Measurements from ENCODE around the gene NCOR1.
"Not testable (repeated sequence)": the region's sequence is repeated elsewhere in the genome, so short reads cannot be mapped to it uniquely, and the experiment has no call there.

NCOR1 gene

DNA sequence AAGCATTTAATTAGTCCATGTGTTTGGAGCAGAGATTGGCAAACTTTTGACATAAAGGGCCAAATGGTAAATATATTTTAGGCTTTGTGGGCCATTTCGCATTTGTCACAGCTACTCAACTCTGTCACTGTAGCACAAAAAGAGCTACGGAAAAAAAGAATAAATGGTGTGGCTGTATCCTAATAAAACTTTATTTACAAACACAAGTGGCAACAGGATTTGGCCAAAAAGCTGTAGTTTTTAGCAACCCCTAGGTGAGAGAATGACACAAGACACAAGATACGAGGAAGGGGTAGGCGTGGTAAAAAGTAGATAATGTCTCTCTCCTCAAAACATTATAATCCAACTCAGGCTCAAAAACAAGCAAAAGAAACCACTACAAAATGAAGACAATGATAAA is 149.2 kb downstream of the NCOR1 start:
- TF ChIP-seq ZNF274 (IDR thresholded peaks at IDR 0.05; ENCODE audit: low read depth, low read length), result no peak
- H3K4me3 ChIP-seq (ENCODE audit: low read length), result no peak overlapping the region

DNA sequence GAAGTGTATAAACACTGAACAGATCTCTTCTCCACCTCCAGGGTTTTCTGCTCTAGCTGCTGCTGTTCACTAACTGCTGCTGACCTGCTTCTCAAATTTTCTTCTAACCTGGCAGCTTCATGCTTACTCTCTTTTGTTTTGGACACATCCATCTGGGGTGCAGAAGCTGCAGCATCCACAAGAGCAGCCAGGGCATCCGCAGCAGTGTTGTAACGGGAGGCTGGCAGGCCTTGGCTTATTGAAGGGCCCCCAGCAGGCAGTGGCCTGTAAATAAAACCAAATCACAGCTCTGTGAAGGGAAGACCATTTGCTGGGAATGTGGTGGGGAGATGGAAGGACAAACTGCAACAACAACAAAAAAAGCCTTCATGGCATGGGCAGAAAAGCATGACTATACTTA is 153.7 kb downstream of the NCOR1 start:
- H3K4me3 ChIP-seq (ENCODE audit: low read length), result no peak overlapping the region
- no peak for TF ChIP-seq ZNF274 (IDR thresholded peaks at IDR 0.05; ENCODE audit: low read depth, low read length)

DNA sequence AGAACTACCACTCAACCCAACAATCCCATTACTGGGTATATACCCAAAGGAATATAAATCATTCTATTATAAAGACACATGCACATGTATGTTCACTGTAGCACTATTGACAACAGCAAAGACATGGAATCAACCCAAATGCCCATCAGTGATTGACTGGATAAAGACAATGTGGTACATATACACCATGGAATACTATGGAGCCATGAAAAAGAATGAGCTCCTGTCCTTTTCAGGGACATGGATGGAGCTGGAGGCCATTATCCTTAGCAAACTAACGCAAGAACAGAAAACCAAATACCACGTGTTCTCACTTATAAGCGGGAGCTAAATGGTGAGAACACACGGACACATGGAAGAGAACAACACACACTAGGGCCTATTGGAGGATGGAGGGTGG is 160.2 kb downstream of the NCOR1 start:
- H3K4me3 ChIP-seq (ENCODE audit: low read length), result not testable (repeated sequence)

DNA sequence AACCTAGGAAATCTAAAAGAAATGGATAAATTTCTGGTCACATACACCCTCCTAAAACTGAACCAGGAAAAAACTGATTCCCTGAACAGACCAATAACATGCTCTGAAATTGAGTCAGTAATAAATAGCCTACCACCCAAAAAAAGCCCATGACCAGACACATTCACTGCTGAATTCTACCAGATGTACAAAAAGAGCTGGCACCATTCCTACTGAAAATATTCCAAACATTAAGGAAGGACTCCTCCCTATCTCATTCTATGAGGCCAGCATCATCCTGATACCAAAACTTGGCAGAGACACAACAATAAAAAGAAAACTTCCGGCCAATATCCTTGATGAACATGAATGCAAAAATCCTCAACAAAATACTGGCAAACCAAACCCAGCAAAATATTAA is 162.8 kb downstream of the NCOR1 start:
- H3K4me3 ChIP-seq (ENCODE audit: low read length), result no peak overlapping the region
- no peak for TF ChIP-seq ZNF274 (IDR thresholded peaks at IDR 0.05; ENCODE audit: low read depth, low read length)

DNA sequence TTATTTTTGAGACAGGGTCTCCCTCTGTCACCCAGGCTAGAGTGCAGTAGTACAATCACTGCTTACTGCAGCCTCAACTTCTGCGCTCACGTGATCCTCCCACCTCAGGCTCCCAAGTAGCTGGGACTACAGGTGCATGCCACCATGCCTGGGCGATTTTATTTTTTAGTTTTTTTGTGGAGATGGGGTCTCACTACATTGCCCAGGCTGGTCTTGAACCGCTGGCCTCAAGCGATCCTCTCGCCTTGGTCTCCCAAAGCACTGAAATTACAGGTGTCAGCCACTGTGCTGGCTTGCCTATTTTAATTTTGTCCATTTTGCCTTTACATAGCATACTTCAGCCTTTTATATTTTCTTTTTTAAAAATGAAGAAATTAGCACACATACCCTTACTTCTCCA is 164.5 kb downstream of the NCOR1 start:
- no peak overlapping the region for H3K4me3 ChIP-seq (ENCODE audit: low read length)
- no peak for TF ChIP-seq ZNF274 (IDR thresholded peaks at IDR 0.05; ENCODE audit: low read depth, low read length)

DNA sequence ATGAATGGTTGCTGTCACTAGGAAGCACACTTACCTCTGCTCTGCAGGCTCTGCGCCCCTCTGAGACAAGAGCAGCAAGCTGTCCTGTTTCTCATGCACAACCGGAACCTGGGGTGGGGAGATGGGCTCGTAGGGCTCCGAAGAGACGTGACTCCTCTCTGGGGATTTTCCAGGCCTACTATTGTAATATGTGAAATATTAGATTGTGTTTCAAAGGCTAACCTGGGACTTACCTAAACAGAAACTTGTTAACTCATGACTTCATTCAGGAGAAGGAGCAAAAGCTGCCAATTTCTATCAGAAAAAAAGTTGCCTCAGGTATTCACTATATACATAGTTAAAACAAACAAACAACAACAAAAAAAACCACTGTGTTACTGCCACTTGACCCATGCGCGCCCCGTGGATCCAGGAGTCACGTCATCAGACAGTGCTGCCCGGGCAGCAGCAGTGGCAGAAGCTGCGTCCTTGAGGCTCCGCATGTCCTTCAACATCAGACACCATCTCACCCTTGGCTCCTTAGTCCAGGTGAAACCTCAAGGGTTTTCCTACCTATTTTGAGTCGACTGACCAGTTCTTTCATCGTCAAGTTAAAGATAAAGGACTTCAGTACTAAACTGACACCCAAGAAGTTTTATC is 166.4 kb downstream of the NCOR1 start:
- TF ChIP-seq ZNF274 (IDR thresholded peaks at IDR 0.05; ENCODE audit: low read depth, low read length), result no peak
- no peak overlapping the region for H3K4me3 ChIP-seq (ENCODE audit: low read length)

DNA sequence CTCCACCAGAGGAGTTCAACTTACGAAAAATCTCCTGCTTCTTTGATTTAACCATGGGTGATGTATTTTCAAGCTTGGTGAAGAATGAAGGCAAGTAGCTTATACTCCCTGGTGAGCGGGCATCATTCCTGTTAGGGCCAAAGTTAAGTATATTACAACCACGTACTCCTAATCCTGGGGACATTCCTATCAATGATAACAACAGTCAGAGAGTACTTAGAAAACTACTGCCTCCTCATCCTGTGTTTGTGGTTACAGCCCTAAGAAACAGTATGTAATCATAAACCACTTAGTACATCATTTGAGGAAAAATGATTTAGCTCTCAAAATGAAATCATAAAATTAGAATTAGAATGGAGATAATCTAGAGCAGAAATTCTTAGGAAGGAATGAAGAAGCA is 168.4 kb downstream of the NCOR1 start:
- TF ChIP-seq ZNF274 (IDR thresholded peaks at IDR 0.05; ENCODE audit: low read depth, low read length), result no peak
- H3K4me3 ChIP-seq (ENCODE audit: low read length), result no peak overlapping the region

DNA sequence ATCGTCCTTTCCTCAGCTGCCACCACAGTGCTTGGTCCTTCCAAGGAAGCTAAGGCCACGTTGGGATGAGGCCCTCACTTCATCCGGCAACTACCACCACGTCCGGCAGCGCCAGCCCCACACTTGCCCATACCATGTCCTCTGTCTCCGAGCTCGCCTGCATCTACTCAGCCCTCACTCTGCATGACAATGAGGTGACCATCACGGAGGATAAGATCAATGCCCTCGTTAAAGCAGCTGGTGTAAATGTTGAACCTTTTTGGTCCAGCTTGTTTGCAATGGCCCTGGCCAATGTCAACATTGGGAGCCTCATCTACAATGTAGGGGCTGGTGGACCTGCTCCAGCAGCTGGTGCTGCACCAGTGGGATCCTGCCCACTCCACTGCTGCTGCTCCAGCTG is 170.8 kb downstream of the NCOR1 start:
- H3K4me3 ChIP-seq (ENCODE audit: low read length), result no peak overlapping the region
- TF ChIP-seq ZNF274 (IDR thresholded peaks at IDR 0.05; ENCODE audit: low read depth, low read length), result no peak

DNA sequence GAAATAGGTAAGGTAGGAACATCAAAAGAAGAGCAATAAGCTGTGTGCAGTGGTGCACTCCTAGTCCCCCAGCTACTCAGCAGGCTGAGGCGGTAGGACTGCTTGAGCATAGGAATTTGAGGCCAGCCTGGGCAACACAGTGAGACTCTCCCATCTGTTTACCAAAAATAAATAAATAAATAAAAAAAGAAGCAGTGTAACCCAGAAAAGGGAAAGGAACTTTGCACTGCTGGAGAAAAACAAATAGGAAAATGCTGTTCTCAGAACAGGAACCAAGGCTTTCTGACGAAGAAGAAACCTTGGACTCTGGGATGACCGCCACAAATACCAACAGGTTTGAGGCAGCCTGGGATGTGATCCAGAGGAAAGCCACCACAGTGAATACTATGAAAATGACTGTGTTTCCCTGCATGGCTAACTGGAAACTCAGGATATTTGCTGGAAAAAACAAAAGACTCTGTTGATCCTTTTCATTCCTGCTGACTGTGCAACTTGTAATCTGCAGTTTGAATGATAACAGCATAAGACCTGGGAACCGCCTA is 174.6 kb downstream of the NCOR1 start:
- H3K4me3 ChIP-seq (ENCODE audit: low read length), result no peak overlapping the region
- TF ChIP-seq ZNF274 (IDR thresholded peaks at IDR 0.05; ENCODE audit: low read depth, low read length), result no peak

DNA sequence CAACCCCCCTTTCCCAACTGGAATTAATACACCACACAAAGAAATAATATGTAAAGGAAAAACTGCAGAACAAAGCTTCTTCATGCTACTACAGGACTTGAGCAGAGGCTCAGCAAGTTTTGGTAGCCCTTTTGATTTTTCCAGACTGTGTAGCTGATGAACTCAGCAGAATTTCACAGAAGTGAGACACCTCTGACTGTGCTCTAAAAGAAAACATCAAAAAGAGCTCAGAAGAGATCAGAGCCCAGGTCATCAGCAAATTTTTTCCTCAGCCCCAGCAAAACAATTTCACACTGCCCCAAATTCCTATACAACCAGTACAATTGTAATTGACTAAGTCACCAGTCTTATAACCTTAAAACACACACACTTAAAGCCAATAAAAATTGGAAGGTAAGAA is 177.7 kb downstream of the NCOR1 start:
- no peak overlapping the region for H3K4me3 ChIP-seq (ENCODE audit: low read length)
- no peak for TF ChIP-seq ZNF274 (IDR thresholded peaks at IDR 0.05; ENCODE audit: low read depth, low read length)

DNA sequence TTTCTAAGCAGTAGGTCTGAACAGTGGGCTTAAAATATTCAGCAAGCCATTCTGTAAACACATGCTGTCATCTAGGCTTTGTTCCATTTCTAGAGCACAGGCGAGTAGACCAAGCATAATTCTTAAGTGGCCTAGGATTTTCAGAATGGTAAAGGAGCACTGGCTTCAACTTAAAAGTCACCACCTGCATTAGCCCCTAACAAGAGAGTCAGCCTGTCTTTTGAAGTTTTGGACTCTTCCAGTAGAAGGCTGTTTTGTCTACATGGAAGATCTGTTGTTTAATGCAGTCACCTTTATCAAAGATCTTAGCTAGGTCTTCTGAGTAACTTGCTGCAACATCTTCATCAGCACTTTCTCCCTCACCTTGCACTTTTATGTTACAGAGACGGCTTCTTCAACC is 179.1 kb downstream of the NCOR1 start:
- TF ChIP-seq ZNF274 (IDR thresholded peaks at IDR 0.05; ENCODE audit: low read depth, low read length), result no peak
- no peak overlapping the region for H3K4me3 ChIP-seq (ENCODE audit: low read length)

DNA sequence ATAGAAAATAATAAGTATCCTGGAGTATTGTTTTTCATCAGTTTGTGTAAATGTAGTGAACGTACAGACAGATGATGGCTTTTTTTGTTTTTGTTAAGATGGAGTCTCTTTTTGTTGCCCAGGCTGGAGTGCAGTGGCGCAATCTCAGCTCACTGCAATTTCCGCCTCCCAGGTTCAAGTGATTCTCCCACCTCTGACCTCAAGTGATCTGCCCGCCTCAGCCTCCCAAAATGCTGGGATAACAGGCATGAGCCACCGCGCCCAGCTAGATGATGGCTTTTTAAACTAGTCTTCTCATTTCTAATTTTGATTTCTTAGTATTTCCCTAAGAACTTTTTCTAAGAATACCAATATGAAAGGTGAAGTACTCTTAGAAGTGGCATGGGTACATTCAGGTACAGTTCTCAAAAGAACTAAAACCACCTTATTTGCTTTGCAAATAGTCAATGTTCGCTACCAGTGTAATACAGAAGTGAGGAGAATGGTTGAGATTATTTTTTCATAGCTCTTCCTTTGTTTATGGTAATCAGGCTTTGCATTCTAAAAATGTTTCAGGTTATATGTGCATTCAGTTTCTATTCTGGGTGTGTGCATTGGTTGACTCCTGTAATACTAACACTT is 181.5 kb downstream of the NCOR1 start:
- no peak overlapping the region for H3K4me3 ChIP-seq (ENCODE audit: low read length)
- no peak for TF ChIP-seq ZNF274 (IDR thresholded peaks at IDR 0.05; ENCODE audit: low read depth, low read length)

DNA sequence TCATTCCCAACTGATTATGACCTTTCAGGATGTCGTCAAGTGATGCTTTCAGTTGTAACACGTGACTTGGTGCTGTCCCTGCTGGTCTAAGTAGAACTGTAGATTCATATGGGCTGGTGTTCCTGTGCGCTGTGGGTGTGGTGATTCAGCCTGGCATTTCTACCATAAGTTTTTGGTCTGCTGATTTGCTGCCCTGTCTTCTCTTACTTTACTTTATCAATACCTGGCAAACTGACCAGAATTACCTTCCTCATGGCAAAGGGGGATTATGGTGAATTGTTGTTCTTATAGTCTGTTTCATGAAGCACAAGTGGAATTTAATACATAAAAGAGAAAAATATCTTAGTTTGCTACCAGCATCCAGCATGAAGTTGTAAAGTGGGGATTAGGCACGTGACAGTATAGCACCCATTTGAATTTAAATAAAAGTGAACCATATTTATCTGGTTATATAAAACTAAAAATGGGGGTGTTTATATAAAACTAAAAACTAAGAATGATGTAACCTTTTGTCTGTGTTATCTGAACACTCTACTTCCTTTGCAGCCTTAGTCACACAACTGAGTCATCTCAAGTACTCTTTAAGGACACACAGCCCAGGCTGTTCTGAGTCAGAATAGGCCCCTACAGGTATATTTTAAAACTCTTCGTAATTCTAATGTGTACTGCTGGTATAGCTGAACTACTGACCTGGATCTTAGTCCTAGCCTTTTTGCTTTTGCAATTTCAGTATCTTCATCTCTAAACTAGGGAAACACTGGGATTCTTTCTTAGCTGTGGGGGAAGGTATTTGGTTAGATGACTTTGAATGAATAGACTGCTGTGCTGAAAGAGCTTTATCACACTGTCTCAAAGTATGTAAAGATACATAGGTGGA is 187.4 kb downstream of the NCOR1 start:
- TF ChIP-seq ZNF274 (IDR thresholded peaks at IDR 0.05; ENCODE audit: low read depth, low read length), result no peak
- no peak overlapping the region for H3K4me3 ChIP-seq (ENCODE audit: low read length)

DNA sequence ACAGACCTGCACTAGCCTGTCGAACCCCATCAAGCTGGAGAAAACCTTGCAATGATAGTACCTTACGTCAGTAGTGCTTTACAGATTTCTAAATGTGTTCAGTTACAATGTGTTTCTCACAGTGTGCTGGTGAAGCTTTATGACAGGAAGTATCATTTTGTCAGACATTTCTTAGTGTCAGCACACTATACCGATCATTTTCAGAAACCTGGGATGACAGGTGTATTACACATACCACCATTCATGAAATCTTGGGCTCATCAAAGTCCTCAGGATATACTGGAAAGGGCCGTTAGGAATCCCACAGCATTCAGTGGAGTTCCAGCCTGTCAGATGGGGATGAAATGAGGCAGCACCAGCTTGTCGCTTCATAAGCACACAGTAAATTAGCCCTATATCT is 188.4 kb downstream of the NCOR1 start:
- no peak for TF ChIP-seq ZNF274 (IDR thresholded peaks at IDR 0.05; ENCODE audit: low read depth, low read length)
- no peak overlapping the region for H3K4me3 ChIP-seq (ENCODE audit: low read length)

DNA sequence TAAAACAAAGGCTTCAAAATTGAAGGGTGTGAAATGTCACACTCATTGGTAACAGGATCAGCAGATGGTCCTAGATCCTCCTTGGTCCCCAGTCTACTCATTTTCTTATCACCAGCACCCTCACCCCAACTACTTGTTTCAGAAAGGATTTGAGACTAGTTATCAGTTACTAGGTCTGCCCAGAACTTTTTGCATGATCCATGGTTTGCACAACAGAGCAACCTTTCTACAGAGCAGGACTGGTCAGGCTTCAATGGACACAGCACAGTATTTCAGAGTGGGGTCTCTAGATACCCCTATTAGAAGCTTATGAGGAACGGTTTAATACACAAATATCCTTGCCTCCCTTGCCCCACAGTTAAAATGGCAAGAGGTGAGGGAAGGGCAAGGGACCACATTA is 190.1 kb downstream of the NCOR1 start:
- no peak overlapping the region for H3K4me3 ChIP-seq (ENCODE audit: low read length)
- TF ChIP-seq ZNF274 (IDR thresholded peaks at IDR 0.05; ENCODE audit: low read depth, low read length), result no peak

Measured in GM08714 (cell line).